Measurements from ENCODE around the gene ALK.

DNA sequence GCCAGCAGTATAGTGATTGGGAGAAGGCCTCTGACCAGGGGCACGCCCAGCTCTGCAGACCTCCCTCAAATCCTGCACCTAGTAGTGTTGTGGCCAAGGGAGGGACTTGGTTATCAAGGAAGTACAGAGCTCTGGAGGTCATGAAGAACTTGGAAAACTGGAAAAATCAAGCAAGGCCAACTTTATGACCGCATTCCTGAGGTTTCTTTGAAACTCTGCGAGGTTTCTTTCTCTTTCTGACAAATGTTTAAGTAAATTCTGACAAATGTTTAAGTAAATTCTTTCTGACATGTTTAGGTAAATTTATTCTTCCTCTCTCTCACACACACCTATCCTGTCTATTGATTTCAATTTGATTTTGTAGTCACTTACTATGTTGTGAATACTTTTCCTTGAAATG lies 775.2 kb downstream of the ALK start:
- TF ChIP-seq, protein P1, sequence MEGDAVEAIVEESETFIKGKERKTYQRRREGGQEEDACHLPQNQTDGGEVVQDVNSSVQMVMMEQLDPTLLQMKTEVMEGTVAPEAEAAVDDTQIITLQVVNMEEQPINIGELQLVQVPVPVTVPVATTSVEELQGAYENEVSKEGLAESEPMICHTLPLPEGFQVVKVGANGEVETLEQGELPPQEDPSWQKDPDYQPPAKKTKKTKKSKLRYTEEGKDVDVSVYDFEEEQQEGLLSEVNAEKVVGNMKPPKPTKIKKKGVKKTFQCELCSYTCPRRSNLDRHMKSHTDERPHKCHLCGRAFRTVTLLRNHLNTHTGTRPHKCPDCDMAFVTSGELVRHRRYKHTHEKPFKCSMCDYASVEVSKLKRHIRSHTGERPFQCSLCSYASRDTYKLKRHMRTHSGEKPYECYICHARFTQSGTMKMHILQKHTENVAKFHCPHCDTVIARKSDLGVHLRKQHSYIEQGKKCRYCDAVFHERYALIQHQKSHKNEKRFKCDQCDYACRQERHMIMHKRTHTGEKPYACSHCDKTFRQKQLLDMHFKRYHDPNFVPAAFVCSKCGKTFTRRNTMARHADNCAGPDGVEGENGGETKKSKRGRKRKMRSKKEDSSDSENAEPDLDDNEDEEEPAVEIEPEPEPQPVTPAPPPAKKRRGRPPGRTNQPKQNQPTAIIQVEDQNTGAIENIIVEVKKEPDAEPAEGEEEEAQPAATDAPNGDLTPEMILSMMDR (IDR thresholded peaks at IDR 0.05) = no peak
- no peak for TF ChIP-seq POLR2A (IDR thresholded peaks at IDR 0.05)
